ENCODE results near the gene TTLL3. TPM values are rescaled to one million over a fixed set of nuclear protein-coding genes. Genes with fewer than 3 reads are reported as not detected.

Gene TTLL3
- total and polyA plus RNA-seq, 2 of the 8 experiments (the other 6 are each of a cell fraction or from before 2014, with no cell fraction given), result 5.9 to 8.9 TPM

DNA sequence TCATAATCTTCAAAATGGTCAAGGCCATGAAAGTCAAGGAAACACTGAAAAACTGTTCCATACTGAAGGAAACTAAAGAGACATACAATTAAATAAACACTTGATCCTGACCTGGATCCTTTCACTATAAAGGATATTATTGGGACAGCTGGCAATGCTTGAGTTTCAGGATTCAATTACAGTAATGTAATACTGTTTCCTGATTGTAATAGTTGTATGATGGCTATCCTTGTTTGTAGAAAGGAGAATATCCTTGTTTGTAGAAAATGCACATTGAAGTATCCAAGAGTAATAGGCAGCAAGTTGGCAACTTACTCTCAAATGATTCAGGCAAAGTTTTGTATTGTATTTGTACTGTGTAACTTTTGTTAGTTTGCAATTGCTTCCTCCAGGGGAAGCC, 65.4 kb downstream of the TTLL3 start:
- Histone ChIP-seq H2AFZ (ENCODE audit: low read length) (no peak overlapping the region), H4K91ac (replicated peaks; ENCODE audit: insufficient read length, low read length) (no peak overlapping the region), H4K8ac (ENCODE audit: extremely low read depth, insufficient read depth, low read length) (no peak overlapping the region), H3K27ac (ENCODE audit: low read depth, low read length) (no peak overlapping the region), H3K23me2 (ENCODE audit: low read depth, low read length) (no peaks in the 10 kb centered on the region), H3K4me3 (ENCODE audit: extremely low read depth in 1 of 4, insufficient read depth in 2 of 4, low read depth in 3 of 4, low read length in 4 of 4) (no peak overlapping the region), H3K18ac (ENCODE audit: extremely low read depth, low read length) (no peak overlapping the region), H3K14ac (ENCODE audit: insufficient read length) (no peak overlapping the region), H2AK5ac (ENCODE audit: low read depth, low read length) (no peak overlapping the region), H2BK20ac (ENCODE audit: low read length) (no peak overlapping the region), H3K9me3 (ENCODE audit: insufficient read depth in 2 of 2, low read depth in 1 of 2, low read length in 1 of 2) (no peaks in the 10 kb centered on the region), H3K4me1 (replicated peaks in 1 of 4; ENCODE audit: control insufficient read depth in 3 of 4, insufficient read depth in 4 of 4, low read length in 3 of 4) (no peaks in the 10 kb centered on the region; a peak in 1 of 7 replicates), H2BK5ac (ENCODE audit: low read depth, low read length) (no peak overlapping the region), H3K9ac (replicated peaks in 1 of 4; ENCODE audit: extremely low read depth in 1 of 4, low read depth in 3 of 4, low read length in 3 of 4) (no peak overlapping the region), H2BK120ac (replicated peaks; ENCODE audit: low read depth, low read length) (no peak overlapping the region), H3K27me3 (replicated peaks in 1 of 4; ENCODE audit: control insufficient read depth in 3 of 4, extremely low read depth in 1 of 4, insufficient read depth in 3 of 4, low read length in 3 of 4) (no peaks in the 10 kb centered on the region), H3K36me3 (ENCODE audit: control insufficient read depth in 2 of 4, insufficient read depth in 4 of 4, low read length in 3 of 4) (no peaks in the 10 kb centered on the region), H4K5ac (ENCODE audit: insufficient read length, low read depth, low read length) (no peak overlapping the region), H3K23ac (ENCODE audit: insufficient read length) (no peak overlapping the region), H3K4me2 (ENCODE audit: insufficient read depth in 1 of 2, low read depth in 2 of 2, low read length in 2 of 2) (no peak overlapping the region), H3K79me2 (ENCODE audit: control insufficient read depth in 1 of 2, insufficient read depth in 2 of 2, low read length in 2 of 2) (no peaks in the 10 kb centered on the region), H3K56ac (replicated peaks; ENCODE audit: insufficient read length, low read depth, low read length) (no peak overlapping the region), H2BK12ac (ENCODE audit: low read depth, low read length) (no peak overlapping the region), H3K4ac (replicated peaks; ENCODE audit: insufficient read length, low read depth, low read length) (no peak overlapping the region), H3K79me1 (ENCODE audit: low read depth, low read length) (no peaks in the 10 kb centered on the region), H2BK15ac (ENCODE audit: low read length) (no peak overlapping the region), H4K20me1 (replicated peaks in 1 of 2; ENCODE audit: control insufficient read depth in 1 of 2, insufficient read depth in 2 of 2, low read length in 2 of 2) (no peaks in the 10 kb centered on the region)
- ChIA-PET POLR2A (ENCODE audit: partially characterized antibody) (no interaction called here), CTCF (ENCODE audit: partially characterized antibody) (interaction anchor here (1.2 to 2.0 kb wide), 2 partner anchors 26 to 27 kb away, joined by 3 to 4 read pairs; no protein-coding TSS in a partner anchor)
- no peak for DNase-seq (ENCODE audit: low read depth in 1 of 2, low spot score in 2 of 2)
- TF ChIP-seq E2F6 (IDR thresholded peaks at IDR 0.05), result no peak
- no peak for TF ChIP-seq CBX5 (IDR thresholded peaks at IDR 0.05; ENCODE audit: low read depth, low read length)
- no peak for TF ChIP-seq SIN3A (conservative IDR thresholded peaks at IDR 0.05 in 1 of 2, IDR thresholded peaks at IDR 0.05 in 1 of 2; ENCODE audit: low read depth in 1 of 2, low read length in 2 of 2)
- TF ChIP-seq SRF (IDR thresholded peaks at IDR 0.05; ENCODE audit: low read depth, low read length), result no peak
- TF ChIP-seq KDM5A (IDR thresholded peaks at IDR 0.05; ENCODE audit: low read length), result no peak
- no peak for TF ChIP-seq KDM1A (IDR thresholded peaks at IDR 0.05; ENCODE audit: borderline replicate concordance, low read length)
- FAIRE-seq, result no peak

Data from H1 (cell line).